ENCODE measurements around the gene HOXB2. TPM values are rescaled to one million over a fixed set of nuclear protein-coding genes. Genes with fewer than 3 reads are reported as not detected.

The HOXB2 gene
- total and polyA plus RNA-seq, 9 of the 15 experiments (the other 6 are each of a cell fraction or from before 2014, with no cell fraction given), result 2.1 to 97.7 (median 21.2) TPM

DNA sequence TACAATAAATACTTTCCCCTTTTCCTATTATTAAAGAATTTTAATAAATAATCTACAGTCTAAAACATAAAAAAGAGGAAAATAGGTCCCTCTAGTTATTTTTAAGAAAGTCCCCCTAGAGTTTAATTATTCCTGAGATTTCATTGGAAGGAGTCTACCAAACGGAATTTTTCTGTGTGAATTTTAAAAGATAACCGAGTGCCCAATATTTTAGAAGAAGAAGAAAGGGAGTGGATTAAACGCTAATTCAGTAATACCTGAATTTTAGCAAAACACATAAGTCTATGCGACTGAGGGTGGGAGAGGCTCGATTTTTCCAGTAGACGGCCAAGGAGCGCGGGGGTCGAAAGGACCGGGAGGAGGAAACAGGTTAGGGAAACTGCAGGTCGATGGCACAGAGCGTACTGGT lies 2.2 kb downstream of the HOXB2 start:
- FAIRE-seq (no peak), DNase-seq (ENCODE audit: extremely low read depth in 1 of 4, low spot score in 3 of 4) (no peak), ATAC-seq (no peak)
- H3K27me3 ChIP-seq (ENCODE audit: control insufficient read depth in 2 of 2, insufficient read depth in 2 of 2, low read length in 2 of 2), result no peaks in the 10 kb centered on the region
- H3K9ac ChIP-seq (ENCODE audit: insufficient read depth in 1 of 2, low read depth in 2 of 2, low read length in 2 of 2), result peak overlapping the region; percentile 93 to 99
- peaks cover 76% of the 10 kb centered on the region for H3K79me2 ChIP-seq (ENCODE audit: control insufficient read depth, insufficient read depth, low read length)
- peak overlapping the region; percentile 95 for H3K27ac ChIP-seq (ENCODE audit: extremely low read depth, low read depth, low read length)
- under 1% methylated on average over 12 of the region's 12 CpGs for WGBS (ENCODE audit: insufficient coverage, low coverage, missing lambda C conversion rate)
- no peaks in the 10 kb centered on the region for H4K20me1 ChIP-seq (replicated peaks; ENCODE audit: control insufficient read depth, insufficient read depth, low read length)
- peak overlapping the region; percentile 90 for H3K4me3 ChIP-seq
- H2AFZ ChIP-seq (ENCODE audit: low read depth, low read length), result no peak overlapping the region
- in situ Hi-C loops (cut with MboI), result no loop called here
- H3K36me3 ChIP-seq (ENCODE audit: control insufficient read depth, insufficient read depth, low read length), result peaks cover 20% of the 10 kb centered on the region; the same call in 1 of the 3 replicates
- ChIA-PET CTCF (ENCODE audit: low intra/inter-chr PET ratio) (no interaction called here), POLR2A (interaction anchor here (0.6 to 2.0 kb wide), 2 partner anchors 10 to 108 kb away, joined by 3 to 13 read pairs; no protein-coding TSS in a partner anchor)
- no peaks in the 10 kb centered on the region for H3K9me1 ChIP-seq (ENCODE audit: control insufficient read depth, insufficient read depth, low read length)
- peaks cover 21 to 33% of the 10 kb centered on the region in 2 experiments for H3K4me1 ChIP-seq (replicated peaks in 1 of 2; ENCODE audit: control insufficient read depth in 2 of 2, insufficient read depth in 2 of 2, low read length in 2 of 2)
- no peaks in the 10 kb centered on the region for H3K9me3 ChIP-seq (replicated peaks; ENCODE audit: control insufficient read depth, insufficient read depth, low read depth, low read length)
- TSS peak; percentile 50 for BruUV-seq (replicated peaks)
- intact Hi-C loops (cut with micrococcal nuclease), result loop anchor here (5.0 kb wide), 1 partner anchor 50 kb away; no protein-coding TSS in a partner anchor
- peak overlapping the region; percentile 81 for H3K4me2 ChIP-seq (ENCODE audit: insufficient read depth, low read length)
- no peak for TF ChIP-seq MTA2 (IDR thresholded peaks at IDR 0.05; ENCODE audit: low read depth)
- no peak for TF ChIP-seq ZNF41 (CRISPR knock-in tag; conservative IDR thresholded peaks at IDR 0.05)
- TF ChIP-seq, protein P1, sequence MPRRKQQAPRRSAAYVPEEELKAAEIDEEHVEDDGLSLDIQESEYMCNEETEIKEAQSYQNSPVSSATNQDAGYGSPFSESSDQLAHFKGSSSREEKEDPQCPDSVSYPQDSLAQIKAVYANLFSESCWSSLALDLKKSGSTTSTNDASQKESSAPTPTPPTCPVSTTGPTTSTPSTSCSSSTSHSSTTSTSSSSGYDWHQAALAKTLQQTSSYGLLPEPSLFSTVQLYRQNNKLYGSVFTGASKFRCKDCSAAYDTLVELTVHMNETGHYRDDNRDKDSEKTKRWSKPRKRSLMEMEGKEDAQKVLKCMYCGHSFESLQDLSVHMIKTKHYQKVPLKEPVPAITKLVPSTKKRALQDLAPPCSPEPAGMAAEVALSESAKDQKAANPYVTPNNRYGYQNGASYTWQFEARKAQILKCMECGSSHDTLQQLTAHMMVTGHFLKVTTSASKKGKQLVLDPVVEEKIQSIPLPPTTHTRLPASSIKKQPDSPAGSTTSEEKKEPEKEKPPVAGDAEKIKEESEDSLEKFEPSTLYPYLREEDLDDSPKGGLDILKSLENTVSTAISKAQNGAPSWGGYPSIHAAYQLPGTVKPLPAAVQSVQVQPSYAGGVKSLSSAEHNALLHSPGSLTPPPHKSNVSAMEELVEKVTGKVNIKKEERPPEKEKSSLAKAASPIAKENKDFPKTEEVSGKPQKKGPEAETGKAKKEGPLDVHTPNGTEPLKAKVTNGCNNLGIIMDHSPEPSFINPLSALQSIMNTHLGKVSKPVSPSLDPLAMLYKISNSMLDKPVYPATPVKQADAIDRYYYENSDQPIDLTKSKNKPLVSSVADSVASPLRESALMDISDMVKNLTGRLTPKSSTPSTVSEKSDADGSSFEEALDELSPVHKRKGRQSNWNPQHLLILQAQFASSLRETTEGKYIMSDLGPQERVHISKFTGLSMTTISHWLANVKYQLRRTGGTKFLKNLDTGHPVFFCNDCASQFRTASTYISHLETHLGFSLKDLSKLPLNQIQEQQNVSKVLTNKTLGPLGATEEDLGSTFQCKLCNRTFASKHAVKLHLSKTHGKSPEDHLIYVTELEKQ (CRISPR knock-in tag; IDR thresholded peaks at IDR 0.05), result no peak
- TF ChIP-seq, protein P2, sequence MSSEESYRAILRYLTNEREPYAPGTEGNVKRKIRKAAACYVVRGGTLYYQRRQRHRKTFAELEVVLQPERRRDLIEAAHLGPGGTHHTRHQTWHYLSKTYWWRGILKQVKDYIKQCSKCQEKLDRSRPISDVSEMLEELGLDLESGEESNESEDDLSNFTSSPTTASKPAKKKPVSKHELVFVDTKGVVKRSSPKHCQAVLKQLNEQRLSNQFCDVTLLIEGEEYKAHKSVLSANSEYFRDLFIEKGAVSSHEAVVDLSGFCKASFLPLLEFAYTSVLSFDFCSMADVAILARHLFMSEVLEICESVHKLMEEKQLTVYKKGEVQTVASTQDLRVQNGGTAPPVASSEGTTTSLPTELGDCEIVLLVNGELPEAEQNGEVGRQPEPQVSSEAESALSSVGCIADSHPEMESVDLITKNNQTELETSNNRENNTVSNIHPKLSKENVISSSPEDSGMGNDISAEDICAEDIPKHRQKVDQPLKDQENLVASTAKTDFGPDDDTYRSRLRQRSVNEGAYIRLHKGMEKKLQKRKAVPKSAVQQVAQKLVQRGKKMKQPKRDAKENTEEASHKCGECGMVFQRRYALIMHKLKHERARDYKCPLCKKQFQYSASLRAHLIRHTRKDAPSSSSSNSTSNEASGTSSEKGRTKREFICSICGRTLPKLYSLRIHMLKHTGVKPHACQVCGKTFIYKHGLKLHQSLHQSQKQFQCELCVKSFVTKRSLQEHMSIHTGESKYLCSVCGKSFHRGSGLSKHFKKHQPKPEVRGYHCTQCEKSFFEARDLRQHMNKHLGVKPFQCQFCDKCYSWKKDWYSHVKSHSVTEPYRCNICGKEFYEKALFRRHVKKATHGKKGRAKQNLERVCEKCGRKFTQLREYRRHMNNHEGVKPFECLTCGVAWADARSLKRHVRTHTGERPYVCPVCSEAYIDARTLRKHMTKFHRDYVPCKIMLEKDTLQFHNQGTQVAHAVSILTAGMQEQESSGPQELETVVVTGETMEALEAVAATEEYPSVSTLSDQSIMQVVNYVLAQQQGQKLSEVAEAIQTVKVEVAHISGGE (CRISPR knock-in tag; IDR thresholded peaks at IDR 0.05), result peak in 1 of 3 experiments; percentile 19; a peak in 1 of 6 replicates
- no peak for TF ChIP-seq MBD2 (IDR thresholded peaks at IDR 0.05; ENCODE audit: borderline replicate concordance, low read depth)
- TF ChIP-seq GTF2F1 (IDR thresholded peaks at IDR 0.05; ENCODE audit: low read depth, low read length), result no peak
- TF ChIP-seq, protein P3, sequence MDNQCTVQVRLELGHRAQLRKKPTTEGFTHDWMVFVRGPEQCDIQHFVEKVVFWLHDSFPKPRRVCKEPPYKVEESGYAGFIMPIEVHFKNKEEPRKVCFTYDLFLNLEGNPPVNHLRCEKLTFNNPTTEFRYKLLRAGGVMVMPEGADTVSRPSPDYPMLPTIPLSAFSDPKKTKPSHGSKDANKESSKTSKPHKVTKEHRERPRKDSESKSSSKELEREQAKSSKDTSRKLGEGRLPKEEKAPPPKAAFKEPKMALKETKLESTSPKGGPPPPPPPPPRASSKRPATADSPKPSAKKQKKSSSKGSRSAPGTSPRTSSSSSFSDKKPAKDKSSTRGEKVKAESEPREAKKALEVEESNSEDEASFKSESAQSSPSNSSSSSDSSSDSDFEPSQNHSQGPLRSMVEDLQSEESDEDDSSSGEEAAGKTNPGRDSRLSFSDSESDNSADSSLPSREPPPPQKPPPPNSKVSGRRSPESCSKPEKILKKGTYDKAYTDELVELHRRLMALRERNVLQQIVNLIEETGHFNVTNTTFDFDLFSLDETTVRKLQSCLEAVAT (IDR thresholded peaks at IDR 0.05), result peak in 1 of 2 experiments; percentile 95; a peak in 3 of 4 replicates
- TF ChIP-seq, protein P4, sequence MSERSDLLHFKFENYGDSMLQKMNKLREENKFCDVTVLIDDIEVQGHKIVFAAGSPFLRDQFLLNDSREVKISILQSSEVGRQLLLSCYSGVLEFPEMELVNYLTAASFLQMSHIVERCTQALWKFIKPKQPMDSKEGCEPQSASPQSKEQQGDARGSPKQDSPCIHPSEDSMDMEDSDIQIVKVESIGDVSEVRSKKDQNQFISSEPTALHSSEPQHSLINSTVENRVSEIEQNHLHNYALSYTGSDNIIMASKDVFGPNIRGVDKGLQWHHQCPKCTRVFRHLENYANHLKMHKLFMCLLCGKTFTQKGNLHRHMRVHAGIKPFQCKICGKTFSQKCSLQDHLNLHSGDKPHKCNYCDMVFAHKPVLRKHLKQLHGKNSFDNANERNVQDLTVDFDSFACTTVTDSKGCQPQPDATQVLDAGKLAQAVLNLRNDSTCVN (CRISPR knock-in tag; IDR thresholded peaks at IDR 0.05), result 0 out of 2 replicates have a peak, but pooled peaks have one; percentile 15
- TF ChIP-seq TAF9B (IDR thresholded peaks at IDR 0.05; ENCODE audit: partially characterized antibody), result peak; percentile 30
- TF ChIP-seq POLR2AphosphoS5 (IDR thresholded peaks at IDR 0.05; ENCODE audit: control insufficient read depth, insufficient read depth, low read depth, low read length), result 0 out of 2 replicates have a peak, but pooled peaks have one; percentile 4
- TF ChIP-seq ZNF253 (CRISPR knock-in tag; conservative IDR thresholded peaks at IDR 0.05), result no peak
- TF ChIP-seq ZBTB7A (IDR thresholded peaks at IDR 0.05; ENCODE audit: borderline replicate concordance, control insufficient read depth, low read depth, low read length), result no peak
